Erythroblast (primary cell): ENCODE data around the gene EDC4.

Source experiments
- GATA1 ChIP-seq: IDR thresholded peaks from 2 replicates; pipeline ENCODE4 v1.6.1; 2011; ENCODE audit warnings: low read depth, mild to moderate bottlenecking, control low read depth, low read length, moderate library complexity
- POLR2A ChIP-seq: IDR thresholded peaks from 2 replicates; pipeline ENCODE4 v1.6.1; 2011; ENCODE audit warnings: mild to moderate bottlenecking, low read length

DNA sequence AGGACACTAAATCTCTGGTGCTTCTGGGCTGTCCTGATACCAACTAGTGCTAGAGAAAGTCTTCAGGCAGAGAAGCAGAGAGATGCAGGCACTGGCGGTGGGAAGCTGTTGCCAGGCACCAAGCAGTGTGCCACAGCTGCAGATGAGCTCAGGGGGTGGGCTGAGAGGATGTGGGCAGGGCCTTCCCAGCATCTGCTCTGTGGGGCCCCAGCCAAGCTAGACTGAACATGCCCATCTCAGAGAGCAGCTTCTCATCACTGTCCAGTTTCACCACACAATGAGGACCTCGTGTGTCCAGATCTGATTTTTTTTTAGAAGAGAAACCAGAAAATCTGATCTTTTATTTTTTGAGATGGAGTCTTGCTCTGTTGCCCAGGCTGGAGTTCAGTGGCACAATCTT lies 37.3 kb downstream of the EDC4 start:
- TF ChIP-seq POLR2A, result no peak
- TF ChIP-seq GATA1, result no peak
